ENCODE results near the gene XYLT1.

- no peak for TF ChIP-seq POLR2A (IDR thresholded peaks at IDR 0.05)
- TF ChIP-seq, protein P1, sequence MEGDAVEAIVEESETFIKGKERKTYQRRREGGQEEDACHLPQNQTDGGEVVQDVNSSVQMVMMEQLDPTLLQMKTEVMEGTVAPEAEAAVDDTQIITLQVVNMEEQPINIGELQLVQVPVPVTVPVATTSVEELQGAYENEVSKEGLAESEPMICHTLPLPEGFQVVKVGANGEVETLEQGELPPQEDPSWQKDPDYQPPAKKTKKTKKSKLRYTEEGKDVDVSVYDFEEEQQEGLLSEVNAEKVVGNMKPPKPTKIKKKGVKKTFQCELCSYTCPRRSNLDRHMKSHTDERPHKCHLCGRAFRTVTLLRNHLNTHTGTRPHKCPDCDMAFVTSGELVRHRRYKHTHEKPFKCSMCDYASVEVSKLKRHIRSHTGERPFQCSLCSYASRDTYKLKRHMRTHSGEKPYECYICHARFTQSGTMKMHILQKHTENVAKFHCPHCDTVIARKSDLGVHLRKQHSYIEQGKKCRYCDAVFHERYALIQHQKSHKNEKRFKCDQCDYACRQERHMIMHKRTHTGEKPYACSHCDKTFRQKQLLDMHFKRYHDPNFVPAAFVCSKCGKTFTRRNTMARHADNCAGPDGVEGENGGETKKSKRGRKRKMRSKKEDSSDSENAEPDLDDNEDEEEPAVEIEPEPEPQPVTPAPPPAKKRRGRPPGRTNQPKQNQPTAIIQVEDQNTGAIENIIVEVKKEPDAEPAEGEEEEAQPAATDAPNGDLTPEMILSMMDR (IDR thresholded peaks at IDR 0.05): no peak
Observed at GRCh38 chr16:17420816-17421215, 49.9 kb downstream of the XYLT1 start.
